ENCODE results near the gene DTX1.

Gene DTX1

DNA sequence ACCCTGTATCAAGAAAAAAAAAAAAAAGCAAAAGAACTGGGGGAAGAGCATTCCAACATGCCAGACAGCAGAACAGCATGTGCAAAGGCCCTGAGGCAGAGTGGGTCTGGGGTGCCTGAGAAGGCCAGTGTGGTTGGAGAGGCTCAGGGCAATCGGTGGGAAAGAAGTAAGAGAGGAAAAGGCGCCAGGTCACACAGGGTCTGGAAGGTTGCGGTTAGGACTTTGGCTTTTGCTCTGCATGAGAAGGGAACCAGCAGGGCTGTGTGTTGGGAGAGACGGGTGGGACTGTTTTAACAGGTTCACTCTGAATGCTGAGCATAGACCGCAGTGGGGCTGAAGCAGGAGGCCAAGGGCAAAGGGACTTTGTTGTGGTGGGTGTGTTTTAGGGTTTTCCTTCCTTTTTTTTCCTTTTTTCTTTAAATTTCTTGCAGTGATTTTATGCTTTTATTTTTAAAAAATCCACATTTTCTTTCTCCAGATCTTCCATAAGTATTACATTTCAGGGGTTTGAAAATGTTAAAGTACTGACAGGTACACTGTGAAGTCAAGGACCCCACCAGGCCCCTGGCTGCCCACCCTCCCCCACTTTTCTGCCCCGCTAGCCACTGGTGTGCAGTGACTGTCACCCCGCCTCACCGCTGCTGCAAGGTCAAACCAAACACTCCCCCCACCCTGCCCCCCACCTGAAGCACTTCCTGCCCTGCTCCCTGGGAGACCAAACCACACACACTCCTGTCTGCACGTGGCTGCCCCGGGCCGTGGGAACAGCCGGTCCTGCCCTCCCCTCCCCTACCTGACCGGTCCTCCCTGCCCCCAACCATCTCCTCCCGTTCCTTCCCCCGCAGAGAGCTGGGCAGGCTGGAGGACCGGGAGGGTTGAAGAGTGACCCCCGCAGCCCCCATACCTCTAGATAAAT lies 30.0 kb downstream of the DTX1 start:
- TF ChIP-seq, protein P1, sequence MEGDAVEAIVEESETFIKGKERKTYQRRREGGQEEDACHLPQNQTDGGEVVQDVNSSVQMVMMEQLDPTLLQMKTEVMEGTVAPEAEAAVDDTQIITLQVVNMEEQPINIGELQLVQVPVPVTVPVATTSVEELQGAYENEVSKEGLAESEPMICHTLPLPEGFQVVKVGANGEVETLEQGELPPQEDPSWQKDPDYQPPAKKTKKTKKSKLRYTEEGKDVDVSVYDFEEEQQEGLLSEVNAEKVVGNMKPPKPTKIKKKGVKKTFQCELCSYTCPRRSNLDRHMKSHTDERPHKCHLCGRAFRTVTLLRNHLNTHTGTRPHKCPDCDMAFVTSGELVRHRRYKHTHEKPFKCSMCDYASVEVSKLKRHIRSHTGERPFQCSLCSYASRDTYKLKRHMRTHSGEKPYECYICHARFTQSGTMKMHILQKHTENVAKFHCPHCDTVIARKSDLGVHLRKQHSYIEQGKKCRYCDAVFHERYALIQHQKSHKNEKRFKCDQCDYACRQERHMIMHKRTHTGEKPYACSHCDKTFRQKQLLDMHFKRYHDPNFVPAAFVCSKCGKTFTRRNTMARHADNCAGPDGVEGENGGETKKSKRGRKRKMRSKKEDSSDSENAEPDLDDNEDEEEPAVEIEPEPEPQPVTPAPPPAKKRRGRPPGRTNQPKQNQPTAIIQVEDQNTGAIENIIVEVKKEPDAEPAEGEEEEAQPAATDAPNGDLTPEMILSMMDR (IDR thresholded peaks at IDR 0.05; ENCODE audit: low read depth, low read length) = no peak
- no peak for DNase-seq (ENCODE audit: extremely low read depth, low read depth)

GRCh38 chr12:113087193-113087592 lies 30.7 kb downstream of the DTX1 start:
- DNase-seq (ENCODE audit: extremely low read depth, low read depth) = no peak

DNA sequence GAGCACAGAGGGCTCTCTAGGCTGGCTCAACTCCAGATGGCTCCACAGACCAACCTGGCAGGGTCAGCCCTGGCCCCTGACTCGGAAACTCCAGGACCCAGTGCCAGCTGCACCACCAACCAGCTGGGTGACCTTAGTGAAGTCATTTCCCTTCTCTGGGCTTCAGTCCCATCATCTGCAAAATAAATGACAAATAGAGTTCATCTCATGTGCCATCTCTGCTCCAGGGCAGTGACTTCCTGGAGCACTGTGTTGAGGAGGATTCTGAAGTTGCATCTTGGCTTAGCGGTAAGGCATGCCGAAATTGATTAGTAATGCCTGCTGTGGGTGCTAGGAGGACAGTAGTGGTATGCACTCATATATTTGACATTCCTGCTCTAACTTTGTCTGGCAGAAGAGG lies 31.5 kb downstream of the DTX1 start:
- no peak for DNase-seq (ENCODE audit: extremely low read depth, low read depth)
- TF ChIP-seq, protein P1 (IDR thresholded peaks at IDR 0.05; ENCODE audit: low read depth, low read length) = no peak

More at GRCh38 chr12:113087193-113087592, 30.7 kb downstream of the DTX1 start:
- TF ChIP-seq, protein P1 (IDR thresholded peaks at IDR 0.05; ENCODE audit: low read depth, low read length) = no peak

GRCh38 chr12:113088971-113089756 lies 32.6 kb downstream of the DTX1 start:
- DNase-seq (ENCODE audit: extremely low read depth, low read depth) = no peak

GRCh38 chr12:113089839-113090238 lies 33.3 kb downstream of the DTX1 start:
- TF ChIP-seq, protein P1 (IDR thresholded peaks at IDR 0.05; ENCODE audit: low read depth, low read length) = no peak
- DNase-seq (ENCODE audit: extremely low read depth, low read depth) = no peak

More at GRCh38 chr12:113088971-113089756, 32.6 kb downstream of the DTX1 start:
- TF ChIP-seq, protein P1 (IDR thresholded peaks at IDR 0.05; ENCODE audit: low read depth, low read length) = no peak

DNA sequence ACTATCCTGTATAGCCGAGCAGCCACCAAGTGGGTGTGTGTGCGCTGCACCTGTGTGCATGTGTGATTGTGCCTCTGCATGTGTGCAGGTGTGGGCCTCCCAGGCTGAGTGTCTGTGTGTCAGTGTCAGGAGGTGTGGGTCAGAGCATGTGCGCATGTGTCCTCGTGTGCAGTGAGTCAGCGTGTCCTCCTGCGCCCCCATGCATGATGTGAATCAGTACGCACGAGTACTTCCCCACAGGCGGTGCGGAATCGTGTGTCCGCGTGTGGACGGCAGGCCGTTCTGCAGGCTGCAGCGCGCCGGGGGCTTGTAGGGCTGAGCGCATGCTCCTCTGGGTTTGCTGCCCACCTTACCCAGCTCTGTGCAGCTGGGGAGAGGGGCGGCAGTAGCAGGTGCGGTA lies 34.2 kb downstream of the DTX1 start:
- TF ChIP-seq, protein P1 (IDR thresholded peaks at IDR 0.05; ENCODE audit: low read depth, low read length) = no peak
- DNase-seq (ENCODE audit: extremely low read depth, low read depth) = no peak

GRCh38 chr12:113091506-113091905 lies 35.0 kb downstream of the DTX1 start:
- DNase-seq (ENCODE audit: extremely low read depth, low read depth) = no peak

More at GRCh38 chr12:113091506-113091905, 35.0 kb downstream of the DTX1 start:
- TF ChIP-seq, protein P1 (IDR thresholded peaks at IDR 0.05; ENCODE audit: low read depth, low read length) = no peak

All from AG09319 (cell line).